Stomach smooth muscle (tissue), 2 donors: ENCODE measurements around the gene RSPO3.
"Not testable (repeated sequence)": the region's sequence is repeated elsewhere in the genome, so short reads cannot be mapped to it uniquely, and the experiment has no call there.

ENCODE experiments used
- H3K27ac ChIP-seq: one replicate; pipeline ENCODE4 v1.7.0; 2013; ENCODE audit warnings: mild to moderate bottlenecking, low read length, inconsistent platforms
- H3K27me3 ChIP-seq, 2 donors: one replicate each; pipeline ENCODE4 v1.7.0; 2013; ENCODE audit warnings: low read length in 2 of 2; ENCODE audit not compliant: insufficient read depth in 2 of 2, control insufficient read depth in 1 of 2
- H3K36me3 ChIP-seq, 2 donors: one replicate each; pipeline ENCODE4 v1.7.0; 2013; ENCODE audit warnings: low read length in 2 of 2; ENCODE audit not compliant: control insufficient read depth in 2 of 2, insufficient read depth in 2 of 2
- H3K4me1 ChIP-seq: one replicate; pipeline ENCODE4 v1.7.0; 2013; ENCODE audit warnings: low read length; ENCODE audit not compliant: control insufficient read depth, insufficient read depth
- H3K4me3 ChIP-seq, 2 donors: one replicate each; pipeline ENCODE4 v1.7.0; 2013; ENCODE audit warnings: low read length in 2 of 2
- H3K9ac ChIP-seq, 2 donors: one replicate each; pipeline ENCODE4 v1.7.0; 2013; ENCODE audit warnings: low read length in 2 of 2, mild to moderate bottlenecking in 1 of 2
- H3K9me3 ChIP-seq, 2 donors: one replicate each; pipeline ENCODE4 v1.7.0; 2013; ENCODE audit warnings: low read length in 2 of 2; ENCODE audit not compliant: control insufficient read depth in 2 of 2
- donor health status: healthy.
- donor health status: Pancreatic carcinoma.

The RSPO3 gene

DNA sequence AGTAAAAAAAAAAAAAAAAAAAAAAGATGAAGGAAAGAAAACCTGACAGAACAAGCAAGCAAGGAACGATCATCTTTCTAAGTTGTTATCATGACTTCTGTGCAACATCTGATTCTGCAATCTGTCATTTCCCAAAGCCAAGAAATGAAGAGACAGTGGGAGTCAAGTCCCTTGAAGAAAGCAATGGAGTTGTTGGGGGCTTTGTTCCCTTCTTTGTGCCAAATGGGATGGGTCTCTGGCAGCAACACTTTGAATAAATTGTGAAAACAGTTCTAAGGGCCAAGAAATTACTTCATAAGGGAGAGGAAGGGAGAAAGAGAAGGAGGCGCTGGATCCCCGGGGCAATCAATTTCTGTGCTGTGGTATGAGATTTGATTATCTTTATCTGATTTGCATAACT, 33.3 kb upstream of the RSPO3 start:
- H3K9ac ChIP-seq: no peak overlapping the region
- H3K4me3 ChIP-seq: no peak overlapping the region
- H3K36me3 ChIP-seq: no peaks in the 10 kb centered on the region

DNA sequence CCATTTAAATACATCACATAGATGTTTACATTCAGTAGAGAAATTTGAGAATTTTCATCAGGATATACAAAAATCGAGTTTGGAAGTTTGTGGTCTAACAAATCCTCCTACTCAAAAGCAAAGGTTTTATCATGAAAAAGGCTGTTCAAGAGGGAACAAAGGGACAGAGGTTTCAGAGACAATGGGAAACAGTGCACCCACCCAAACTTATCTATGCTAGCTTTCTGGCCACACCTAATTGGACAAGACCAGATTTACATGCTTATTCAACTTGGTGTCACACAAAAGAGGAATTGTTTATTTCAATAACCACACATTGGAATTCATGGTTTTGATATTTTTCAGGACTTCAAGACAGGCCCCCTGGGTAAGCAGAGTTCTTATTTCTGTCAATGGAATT, 28.4 kb upstream of the RSPO3 start:
- H3K9ac ChIP-seq: no peak overlapping the region
- no peak overlapping the region for H3K27ac ChIP-seq
- no peaks in the 10 kb centered on the region for H3K27me3 ChIP-seq
- H3K4me3 ChIP-seq: no peak overlapping the region
- no peaks in the 10 kb centered on the region for H3K9me3 ChIP-seq
- no peaks in the 10 kb centered on the region for H3K4me1 ChIP-seq
- no peaks in the 10 kb centered on the region for H3K36me3 ChIP-seq

More for the DNA sequence above, 33.3 kb upstream of the RSPO3 start:
- no peak overlapping the region for H3K27ac ChIP-seq
- H3K4me1 ChIP-seq: no peaks in the 10 kb centered on the region
- no peaks in the 10 kb centered on the region for H3K9me3 ChIP-seq
- H3K27me3 ChIP-seq: no peaks in the 10 kb centered on the region

DNA sequence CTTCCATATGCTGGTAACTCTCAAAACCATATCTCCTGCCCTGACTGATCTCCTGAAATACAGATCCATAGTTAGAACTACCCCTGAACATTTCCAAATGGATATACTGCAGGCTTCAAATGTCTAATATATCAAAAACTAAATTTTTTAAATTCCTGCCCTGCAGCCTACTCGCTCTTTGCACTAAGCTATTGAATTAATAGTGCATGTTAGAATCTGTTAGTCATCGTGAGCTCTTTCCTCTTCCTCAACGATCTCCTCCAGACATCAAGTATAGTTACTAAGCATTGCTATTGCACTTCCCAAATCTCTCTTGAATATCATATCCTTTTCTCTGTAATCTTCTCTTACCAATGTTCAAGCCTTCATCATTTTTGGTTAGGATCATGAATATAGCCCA, 26.0 kb upstream of the RSPO3 start:
- Histone ChIP-seq H3K27ac (no peak overlapping the region), H3K4me1 (no peaks in the 10 kb centered on the region), H3K9ac (no peak overlapping the region), H3K36me3 (no peaks in the 10 kb centered on the region), H3K9me3 (no peaks in the 10 kb centered on the region), H3K4me3 (no peak overlapping the region), H3K27me3 (no peaks in the 10 kb centered on the region)

DNA sequence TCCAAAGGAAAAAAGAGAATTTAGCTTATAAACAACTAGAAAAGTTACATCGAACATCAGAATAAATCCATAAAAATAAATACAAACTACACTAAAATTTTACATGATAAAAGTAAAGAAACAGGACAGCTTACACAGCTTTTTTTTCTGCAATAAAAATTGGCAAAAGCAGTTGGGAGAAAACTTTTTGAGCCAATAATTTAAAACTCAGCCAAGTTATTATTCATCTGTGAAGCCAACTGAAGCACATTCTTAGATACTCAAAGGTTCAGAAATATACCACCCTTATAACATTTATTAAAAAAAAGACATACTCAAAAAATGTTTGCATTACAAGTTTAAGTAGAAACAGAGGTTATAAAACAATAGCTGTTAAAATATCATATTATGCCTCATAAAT, 23.7 kb upstream of the RSPO3 start:
- Histone ChIP-seq H3K36me3 (no peaks in the 10 kb centered on the region), H3K4me3 (no peak overlapping the region), H3K27ac (no peak overlapping the region)

DNA sequence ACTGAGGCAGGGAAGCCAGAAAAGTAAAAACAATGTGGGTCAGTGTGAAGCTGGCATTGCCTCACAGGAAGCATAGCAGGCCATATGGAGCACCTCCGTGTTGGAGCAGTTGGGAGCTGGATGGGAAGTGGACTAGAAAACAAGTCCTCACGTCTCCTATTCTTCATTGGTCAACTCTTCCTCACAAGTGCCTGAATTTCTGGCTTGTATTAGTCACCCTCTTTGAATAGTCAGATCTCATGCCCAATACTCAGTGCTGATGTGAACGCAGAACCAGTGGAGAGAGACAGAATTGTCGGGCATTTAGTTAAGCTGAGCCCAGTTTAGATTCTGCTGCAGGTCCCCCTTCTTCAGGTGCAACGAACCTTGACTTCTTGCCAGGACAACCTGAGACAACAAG, 22.3 kb upstream of the RSPO3 start:
- H3K4me1 ChIP-seq: no peaks in the 10 kb centered on the region
- H3K4me3 ChIP-seq: no peak overlapping the region
- H3K9me3 ChIP-seq: no peaks in the 10 kb centered on the region
- no peaks in the 10 kb centered on the region for H3K36me3 ChIP-seq
- H3K27me3 ChIP-seq: no peaks in the 10 kb centered on the region
- no peak overlapping the region for H3K27ac ChIP-seq
- H3K9ac ChIP-seq: no peak overlapping the region

More for the DNA sequence above, 23.7 kb upstream of the RSPO3 start:
- no peaks in the 10 kb centered on the region for H3K4me1 ChIP-seq
- no peak overlapping the region for H3K9ac ChIP-seq
- H3K9me3 ChIP-seq: no peaks in the 10 kb centered on the region
- no peaks in the 10 kb centered on the region for H3K27me3 ChIP-seq

DNA sequence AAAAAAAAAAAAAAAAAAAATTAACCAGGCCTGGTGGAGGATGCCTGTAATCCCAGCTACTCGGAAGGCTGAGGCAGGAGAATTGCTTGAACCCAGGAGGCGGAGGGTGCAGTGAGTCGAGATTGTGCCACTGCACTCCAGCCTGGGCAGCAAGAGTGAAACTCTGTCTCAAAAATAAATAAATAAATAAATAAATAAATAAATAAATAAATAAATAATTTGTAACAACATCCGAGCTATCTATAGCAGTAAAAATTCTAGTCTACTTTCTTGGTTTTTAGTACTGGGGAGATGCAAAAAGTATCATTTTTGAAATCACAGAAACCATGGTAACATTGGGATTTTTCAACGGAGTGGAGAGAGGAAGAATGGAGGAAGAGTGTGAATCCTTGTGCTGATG, 21.0 kb upstream of the RSPO3 start:
- not testable (repeated sequence) for H3K27ac ChIP-seq, H3K9ac ChIP-seq, H3K36me3 ChIP-seq, H3K4me1 ChIP-seq, H3K4me3 ChIP-seq, H3K27me3 ChIP-seq, H3K9me3 ChIP-seq

DNA sequence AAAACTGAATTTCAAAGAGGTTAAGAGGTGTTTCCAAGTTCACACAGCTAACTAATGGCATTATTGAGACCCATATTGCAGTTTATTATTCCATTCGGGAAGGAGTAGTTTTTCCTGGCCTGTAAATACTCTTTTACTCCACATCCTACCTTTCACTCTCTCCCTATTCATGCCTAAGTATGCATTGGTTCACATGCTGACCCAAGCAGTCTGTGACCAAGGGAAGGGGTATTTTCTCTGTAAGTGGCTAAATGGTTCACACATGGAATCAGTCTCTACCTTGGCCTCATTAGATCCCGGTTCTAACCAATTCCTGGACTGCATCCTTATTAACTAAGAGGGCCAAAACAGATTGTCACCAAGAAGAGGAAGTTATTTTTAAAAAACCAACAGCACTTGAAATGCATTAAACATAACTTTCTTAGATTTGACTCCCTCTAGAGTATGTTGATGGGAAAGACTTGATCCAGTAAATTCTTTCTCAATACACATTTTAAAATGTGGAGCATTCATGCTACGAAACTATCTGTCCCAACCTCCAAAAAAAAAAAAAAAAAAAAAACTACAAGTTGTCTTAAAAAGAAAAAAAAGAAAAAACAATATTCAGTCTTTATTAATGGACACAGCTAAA, 17.8 kb upstream of the RSPO3 start:
- no peaks in the 10 kb centered on the region for H3K36me3 ChIP-seq
- no peaks in the 10 kb centered on the region for H3K27me3 ChIP-seq
- H3K4me3 ChIP-seq: no peak overlapping the region
- H3K9me3 ChIP-seq: no peaks in the 10 kb centered on the region
- H3K4me1 ChIP-seq: no peaks in the 10 kb centered on the region
- no peak overlapping the region for H3K9ac ChIP-seq
- H3K27ac ChIP-seq: no peak overlapping the region

DNA sequence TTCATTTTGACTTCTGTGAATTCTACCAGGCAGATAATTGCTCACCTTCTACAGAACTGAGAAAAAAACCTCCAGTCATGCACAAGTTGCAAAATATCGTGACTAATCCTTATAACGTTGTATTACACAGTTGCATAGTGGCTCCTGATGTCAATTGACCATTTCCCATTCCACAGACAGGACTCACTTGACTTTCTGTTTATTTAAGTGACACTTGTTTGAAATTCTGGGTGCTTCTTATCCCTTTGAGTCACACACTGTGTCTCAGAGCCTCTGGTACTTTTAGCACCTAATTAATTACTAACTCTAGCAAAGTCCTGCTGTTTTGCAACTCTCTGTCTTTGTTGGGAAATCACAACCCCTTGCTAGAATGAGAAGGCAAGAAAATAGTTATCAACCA, 16.2 kb upstream of the RSPO3 start:
- H3K36me3 ChIP-seq: no peaks in the 10 kb centered on the region
- H3K27me3 ChIP-seq: no peaks in the 10 kb centered on the region
- H3K4me3 ChIP-seq: no peak overlapping the region
- no peaks in the 10 kb centered on the region for H3K4me1 ChIP-seq
- H3K9ac ChIP-seq: no peak overlapping the region
- no peaks in the 10 kb centered on the region for H3K9me3 ChIP-seq
- H3K27ac ChIP-seq: no peak overlapping the region

DNA sequence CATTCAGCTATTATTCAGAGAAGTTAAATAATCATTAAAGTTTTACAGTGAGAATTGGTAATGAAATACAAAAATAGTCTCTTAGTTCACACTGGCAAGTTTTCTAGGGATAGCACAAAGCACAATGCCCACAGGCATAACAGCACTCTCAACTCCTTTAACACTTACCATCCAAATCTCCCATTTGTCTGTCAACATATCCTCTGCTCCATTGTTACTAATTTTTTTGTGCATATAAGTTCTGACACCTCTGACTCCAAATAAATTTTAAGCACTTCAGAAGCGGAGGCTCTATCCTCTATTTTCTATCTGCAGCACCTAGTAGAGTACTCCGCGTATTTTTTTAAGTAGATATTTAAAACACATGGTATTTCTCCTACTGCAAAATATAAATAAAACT, 15.6 kb upstream of the RSPO3 start:
- H3K4me1 ChIP-seq: no peaks in the 10 kb centered on the region
- no peaks in the 10 kb centered on the region for H3K9me3 ChIP-seq
- no peaks in the 10 kb centered on the region for H3K27me3 ChIP-seq
- H3K9ac ChIP-seq: no peak overlapping the region
- H3K4me3 ChIP-seq: no peak overlapping the region
- H3K27ac ChIP-seq: no peak overlapping the region
- H3K36me3 ChIP-seq: no peaks in the 10 kb centered on the region

DNA sequence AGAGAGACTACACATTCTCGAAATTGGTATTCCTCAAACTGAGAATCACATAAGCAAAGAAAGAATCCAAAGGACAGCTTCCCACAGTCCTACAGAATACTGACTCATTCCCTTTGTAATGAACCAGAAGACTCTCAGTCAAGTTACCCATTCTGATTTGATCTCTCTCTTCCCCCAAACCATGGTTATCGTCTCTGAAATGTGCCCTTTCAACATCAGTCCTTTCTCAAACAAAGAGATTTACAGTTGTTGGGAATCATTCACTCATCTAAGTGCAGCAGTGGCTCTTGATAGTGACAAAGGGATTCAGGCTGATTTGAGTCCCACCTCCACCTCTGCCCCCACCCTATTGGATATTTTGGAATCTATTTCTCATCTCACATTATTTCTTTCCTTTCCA, 15.0 kb upstream of the RSPO3 start:
- Histone ChIP-seq H3K4me3 (no peak overlapping the region), H3K4me1 (no peaks in the 10 kb centered on the region), H3K9ac (no peak overlapping the region), H3K36me3 (no peaks in the 10 kb centered on the region), H3K9me3 (no peaks in the 10 kb centered on the region), H3K27me3 (no peaks in the 10 kb centered on the region), H3K27ac (no peak overlapping the region)

DNA sequence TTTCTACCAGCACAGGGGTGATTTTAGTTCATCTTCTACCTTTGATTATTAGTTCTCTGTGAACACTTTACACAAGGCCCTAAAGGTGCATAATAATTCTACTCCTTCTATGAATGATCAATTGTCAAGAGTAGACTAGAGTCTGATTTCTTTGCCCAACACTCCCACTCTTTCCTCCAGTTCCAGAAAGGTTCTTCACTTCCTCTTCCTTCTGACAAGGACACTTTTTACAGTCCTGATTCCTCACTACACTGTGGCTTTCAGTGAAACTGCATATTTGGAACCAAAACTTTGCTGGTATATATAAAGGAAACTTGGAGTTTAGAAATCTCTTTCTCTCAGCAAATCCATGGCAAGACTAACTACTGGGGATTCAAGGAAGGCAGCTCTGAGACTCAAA, 10.6 kb upstream of the RSPO3 start:
- Histone ChIP-seq H3K27ac (no peak overlapping the region), H3K4me1 (no peaks in the 10 kb centered on the region), H3K36me3 (no peaks in the 10 kb centered on the region), H3K9ac (no peak overlapping the region), H3K27me3 (no peaks in the 10 kb centered on the region), H3K9me3 (no peaks in the 10 kb centered on the region), H3K4me3 (no peak overlapping the region)
